ENCODE results near the gene PCSK6.
A peak's percentile ranks its signal among the peaks of the same experiment; 100 is the strongest.

Gene PCSK6

GRCh38 chr15:101307897-101308603, 181.5 kb downstream of the PCSK6 start:
- WGBS (ENCODE audit: insufficient coverage, insufficient read length) = no CpG with 5 or more reads among the region's 16 CpGs
- Histone ChIP-seq H3K4me3 (ENCODE audit: low read length) (no peak overlapping the region), H3K27me3 (ENCODE audit: control insufficient read depth, insufficient read depth, low read length) (no peaks in the 10 kb centered on the region), H3K4me1 (ENCODE audit: control insufficient read depth, insufficient read depth, low read length) (no peaks in the 10 kb centered on the region; the same call in 1 of the 2 replicates), H3K27ac (ENCODE audit: low read length) (no peak overlapping the region), H3K9me3 (ENCODE audit: control insufficient read depth, insufficient read depth, low read length) (no peaks in the 10 kb centered on the region), H3K36me3 (ENCODE audit: control insufficient read depth, insufficient read depth, low read length) (no peaks in the 10 kb centered on the region; the same call in 1 of the 2 replicates)
- no peak for DNase-seq (ENCODE audit: low read depth, low spot score)

DNA sequence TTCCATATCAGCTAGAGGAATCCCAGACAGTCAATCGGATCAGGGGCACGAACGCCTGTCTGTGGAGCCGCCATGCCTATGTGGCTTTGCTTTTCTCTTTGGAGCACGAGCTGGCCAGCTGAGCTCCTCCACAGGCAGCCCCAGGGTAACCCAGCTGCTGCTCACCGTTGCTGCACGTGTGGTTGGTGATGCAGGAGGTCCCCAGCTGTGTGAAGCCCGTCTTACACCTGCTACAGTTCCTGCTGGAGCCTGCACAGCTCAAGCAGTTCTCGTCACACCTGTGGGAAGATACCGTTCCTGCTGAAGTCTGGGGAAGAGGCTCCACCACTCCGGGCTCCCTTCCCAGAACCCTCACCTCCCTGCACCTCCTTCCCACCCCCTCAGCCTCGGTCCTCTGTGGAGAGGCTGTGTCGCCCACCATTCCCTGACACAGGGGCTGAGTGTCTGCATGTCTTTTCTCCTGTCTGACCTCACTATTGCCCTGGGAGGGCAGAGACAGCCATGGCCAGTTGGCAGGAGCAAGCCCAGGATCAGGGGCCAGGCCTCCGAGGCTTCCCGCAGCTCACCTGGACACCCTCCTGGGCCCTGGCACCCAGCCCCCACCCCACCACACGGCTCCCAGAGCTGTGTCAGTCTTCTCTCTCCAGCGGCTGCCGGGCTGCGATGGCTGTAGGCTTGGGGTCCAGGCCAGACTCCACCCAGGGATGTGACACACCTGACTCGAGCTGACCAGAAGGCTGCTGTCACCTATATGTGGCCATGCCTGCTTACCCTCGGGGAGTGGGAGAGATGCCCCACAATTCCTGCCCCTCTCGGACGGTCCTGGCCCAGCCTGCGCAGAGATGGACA, 182.2 kb downstream of the PCSK6 start:
- Histone ChIP-seq H3K9me3 (ENCODE audit: control insufficient read depth, insufficient read depth, low read length) (no peaks in the 10 kb centered on the region), H3K4me3 (ENCODE audit: low read length) (no peak overlapping the region), H3K27me3 (ENCODE audit: control insufficient read depth, insufficient read depth, low read length) (no peaks in the 10 kb centered on the region), H3K27ac (ENCODE audit: low read length) (no peak overlapping the region), H3K4me1 (ENCODE audit: control insufficient read depth, insufficient read depth, low read length) (no peaks in the 10 kb centered on the region; the same call in 1 of the 2 replicates), H3K36me3 (ENCODE audit: control insufficient read depth, insufficient read depth, low read length) (no peaks in the 10 kb centered on the region; the same call in 1 of the 2 replicates)
- WGBS (ENCODE audit: insufficient coverage, insufficient read length) = no CpG with 5 or more reads among the region's 24 CpGs
- DNase-seq (ENCODE audit: low read depth, low spot score) = no peak

- no peaks in the 10 kb centered on the region; the same call in 1 of the 2 replicates for H3K36me3 ChIP-seq (ENCODE audit: control insufficient read depth, insufficient read depth, low read length)
- WGBS (ENCODE audit: insufficient coverage, insufficient read length) = no CpG with 5 or more reads among the region's 10 CpGs
- H3K27me3 ChIP-seq (ENCODE audit: control insufficient read depth, insufficient read depth, low read length) = no peaks in the 10 kb centered on the region
- no peaks in the 10 kb centered on the region for H3K9me3 ChIP-seq (ENCODE audit: control insufficient read depth, insufficient read depth, low read length)
- no peak overlapping the region for H3K4me3 ChIP-seq (ENCODE audit: low read length)
- H3K27ac ChIP-seq (ENCODE audit: low read length) = no peak overlapping the region
- DNase-seq (ENCODE audit: low read depth, low spot score) = no peak
- no peaks in the 10 kb centered on the region; the same call in 1 of the 2 replicates for H3K4me1 ChIP-seq (ENCODE audit: control insufficient read depth, insufficient read depth, low read length)
These were observed 183.0 kb downstream of the PCSK6 start for GRCh38 chr15:101306341-101307047.

DNA sequence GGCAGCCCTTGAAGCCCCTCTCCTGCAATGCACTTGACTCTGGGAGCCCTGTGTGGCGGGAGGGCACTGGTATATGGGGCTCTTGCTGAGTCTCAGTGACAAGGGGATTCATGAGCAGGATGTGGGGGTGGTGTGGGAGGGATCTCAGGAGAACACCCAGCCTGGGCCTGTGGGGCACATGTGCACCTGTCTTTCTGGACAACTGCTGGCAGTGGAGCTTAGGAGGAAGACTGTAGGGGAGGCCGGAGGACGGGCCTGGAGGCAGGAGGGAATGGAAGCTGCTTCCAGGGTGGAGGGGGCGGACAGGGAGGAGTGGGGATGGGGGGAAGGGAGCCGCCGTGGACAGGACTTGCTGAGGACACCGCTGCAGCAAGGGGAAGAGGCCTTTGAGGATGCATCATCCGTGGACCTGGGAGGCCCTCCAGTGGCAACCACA, 183.7 kb downstream of the PCSK6 start:
- Histone ChIP-seq H3K27ac (ENCODE audit: low read length) (no peak overlapping the region), H3K36me3 (ENCODE audit: control insufficient read depth, insufficient read depth, low read length) (no peaks in the 10 kb centered on the region; the same call in 1 of the 2 replicates), H3K4me3 (ENCODE audit: low read length) (no peak overlapping the region), H3K4me1 (ENCODE audit: control insufficient read depth, insufficient read depth, low read length) (no peaks in the 10 kb centered on the region; the same call in 1 of the 2 replicates), H3K27me3 (ENCODE audit: control insufficient read depth, insufficient read depth, low read length) (no peaks in the 10 kb centered on the region), H3K9me3 (ENCODE audit: control insufficient read depth, insufficient read depth, low read length) (no peaks in the 10 kb centered on the region)
- WGBS (ENCODE audit: insufficient coverage, insufficient read length) = no CpG with 5 or more reads among the region's 8 CpGs
- no peak for DNase-seq (ENCODE audit: low read depth, low spot score)

- H3K36me3 ChIP-seq (ENCODE audit: control insufficient read depth, insufficient read depth, low read length) = no peaks in the 10 kb centered on the region; the same call in 1 of the 2 replicates
- no peaks in the 10 kb centered on the region; the same call in 1 of the 2 replicates for H3K4me1 ChIP-seq (ENCODE audit: control insufficient read depth, insufficient read depth, low read length)
- H3K27me3 ChIP-seq (ENCODE audit: control insufficient read depth, insufficient read depth, low read length) = no peaks in the 10 kb centered on the region
- no peaks in the 10 kb centered on the region for H3K9me3 ChIP-seq (ENCODE audit: control insufficient read depth, insufficient read depth, low read length)
- DNase-seq (ENCODE audit: low read depth, low spot score) = no peak
- no CpG with 5 or more reads among the region's 4 CpGs for WGBS (ENCODE audit: insufficient coverage, insufficient read length)
- H3K4me3 ChIP-seq (ENCODE audit: low read length) = no peak overlapping the region
- no peak overlapping the region for H3K27ac ChIP-seq (ENCODE audit: low read length)
These were observed 186.1 kb downstream of the PCSK6 start for GRCh38 chr15:101303408-101303807.

DNA sequence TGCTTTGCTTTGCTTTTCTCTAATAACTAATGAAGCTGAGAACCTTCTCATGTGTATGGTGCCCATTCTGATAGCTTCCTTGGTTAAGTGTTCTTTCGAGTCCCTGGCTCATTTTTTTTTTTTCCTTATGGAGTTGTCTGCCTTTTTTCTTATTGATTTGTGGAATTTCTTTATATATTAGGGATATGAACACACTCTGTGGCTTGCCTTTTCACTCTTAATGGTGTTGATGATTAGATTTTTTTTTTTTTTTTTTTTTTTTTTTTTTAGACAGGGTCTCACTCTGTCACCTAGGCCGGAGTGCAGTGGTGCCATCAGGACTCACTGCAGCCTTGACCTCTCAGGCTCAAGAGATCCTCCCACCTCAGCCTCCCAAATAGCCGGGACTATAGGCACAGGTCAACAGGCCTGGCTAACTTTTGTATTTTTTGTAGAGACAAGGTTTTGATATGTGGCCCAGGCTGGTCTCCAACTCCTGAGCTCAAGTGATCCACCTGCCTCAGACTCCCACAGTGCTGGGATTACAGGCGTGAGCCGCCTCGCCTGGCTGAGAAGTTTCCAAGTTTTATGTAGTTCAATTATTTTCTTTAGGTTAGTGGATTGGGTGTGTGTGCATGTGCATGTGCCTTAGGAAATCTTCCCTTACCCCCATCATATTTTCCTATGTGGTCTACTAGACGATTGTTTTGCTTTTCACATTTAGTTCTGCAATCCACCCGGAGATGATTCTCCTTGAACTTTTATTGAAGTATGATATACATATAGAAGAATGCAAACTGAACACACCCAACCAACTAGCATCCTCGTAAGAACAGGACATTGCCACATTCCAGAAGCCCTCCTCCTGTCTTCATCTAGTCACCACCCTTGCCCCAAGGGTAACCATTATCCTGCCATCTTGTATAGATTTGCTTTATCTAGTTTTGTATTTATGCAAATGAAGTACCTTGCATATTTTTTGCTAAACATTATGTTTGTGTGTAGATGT, 192.8 kb downstream of the PCSK6 start:
- no peaks in the 10 kb centered on the region for H3K27me3 ChIP-seq (ENCODE audit: control insufficient read depth, insufficient read depth, low read length)
- H3K4me1 ChIP-seq (ENCODE audit: control insufficient read depth, insufficient read depth, low read length) = no peaks in the 10 kb centered on the region
- DNase-seq (ENCODE audit: low read depth, low spot score) = no peak
- no peak overlapping the region for H3K27ac ChIP-seq (ENCODE audit: low read length)
- H3K36me3 ChIP-seq (ENCODE audit: control insufficient read depth, insufficient read depth, low read length) = no peaks in the 10 kb centered on the region
- no peak overlapping the region for H3K4me3 ChIP-seq (ENCODE audit: low read length)
- no peaks in the 10 kb centered on the region for H3K9me3 ChIP-seq (ENCODE audit: control insufficient read depth, insufficient read depth, low read length)
- no CpG with 5 or more reads among the region's 9 CpGs for WGBS (ENCODE audit: insufficient coverage, insufficient read length)

- no CpG with 5 or more reads among the region's 20 CpGs for WGBS (ENCODE audit: insufficient coverage, insufficient read length)
- DNase-seq (ENCODE audit: low read depth, low spot score) = no peak
- Histone ChIP-seq H3K4me3 (ENCODE audit: low read length) (peak overlapping the region; percentile 98; the same call in 1 of the 2 replicates), H3K27ac (ENCODE audit: low read length) (no peak overlapping the region), H3K4me1 (ENCODE audit: control insufficient read depth, insufficient read depth, low read length) (no peaks in the 10 kb centered on the region), H3K36me3 (ENCODE audit: control insufficient read depth, insufficient read depth, low read length) (no peaks in the 10 kb centered on the region), H3K9me3 (ENCODE audit: control insufficient read depth, insufficient read depth, low read length) (no peaks in the 10 kb centered on the region), H3K27me3 (ENCODE audit: control insufficient read depth, insufficient read depth, low read length) (no peaks in the 10 kb centered on the region)
These were observed 193.8 kb downstream of the PCSK6 start for GRCh38 chr15:101295607-101296161.

DNA sequence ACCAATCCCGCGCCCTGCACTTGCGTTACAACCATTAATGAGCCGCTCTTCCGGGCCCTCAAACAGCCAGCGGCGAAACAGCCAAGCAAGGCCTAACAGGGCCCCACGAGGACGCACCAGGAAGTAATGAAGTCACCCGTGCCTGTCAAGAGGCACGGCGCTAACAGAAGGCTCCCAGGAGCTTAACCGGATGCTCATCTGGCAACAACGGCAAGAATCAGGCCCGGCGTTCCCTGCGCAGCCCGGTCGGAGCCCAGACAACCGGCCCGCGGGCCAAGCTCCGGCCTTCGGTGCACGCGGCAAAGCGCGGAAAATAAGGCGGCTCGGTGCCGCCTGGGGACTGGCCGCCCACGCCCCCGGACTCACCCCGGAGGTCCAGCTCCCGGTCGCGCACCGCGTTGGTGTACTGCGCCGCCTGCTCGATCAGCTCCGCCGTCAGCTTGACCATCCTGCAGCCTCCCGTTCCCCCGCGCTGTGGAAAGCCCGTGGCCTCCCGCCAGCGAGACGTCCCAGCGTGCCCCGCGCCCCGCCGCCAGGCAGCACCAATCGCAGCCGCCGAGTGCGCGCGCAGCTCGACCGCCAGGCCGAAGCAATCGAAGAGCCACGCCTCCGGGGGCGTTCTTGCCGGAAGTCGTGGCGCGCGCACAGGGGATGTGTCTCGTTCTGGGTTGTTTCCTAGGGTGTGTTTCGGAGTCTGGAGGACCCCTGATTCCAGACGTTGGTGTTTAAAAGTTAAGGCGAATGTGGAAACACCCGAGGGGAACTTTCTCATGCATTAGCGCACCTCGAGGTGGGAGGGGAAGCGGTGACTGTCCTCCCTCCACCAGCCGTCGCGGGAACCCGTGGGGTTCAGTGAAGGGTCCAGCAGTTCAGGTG, 194.5 kb downstream of the PCSK6 start, which contains the start of gene SNRPA1:
SNRPA1 (minus strand) TSS at position 518 of the 876 bp plus-strand sequence; CDS start at position 448, 70 bp downstream.
- H3K9me3 ChIP-seq (ENCODE audit: control insufficient read depth, insufficient read depth, low read length) = no peaks in the 10 kb centered on the region

More for the DNA sequence above, 194.5 kb downstream of the PCSK6 start, which contains the start of gene SNRPA1:
- Histone ChIP-seq H3K27ac (ENCODE audit: low read length) (no peak within 1 kb of the TSS), H3K4me1 (ENCODE audit: control insufficient read depth, insufficient read depth, low read length) (no peaks in the 10 kb centered on the region), H3K27me3 (ENCODE audit: control insufficient read depth, insufficient read depth, low read length) (no peaks in the 10 kb centered on the region), H3K4me3 (ENCODE audit: low read length) (peak within 1 kb of the TSS; percentile 98), H3K36me3 (ENCODE audit: control insufficient read depth, insufficient read depth, low read length) (no peaks in the 10 kb centered on the region)
- peak; percentile 66 for DNase-seq (ENCODE audit: low read depth, low spot score)
- WGBS (ENCODE audit: insufficient coverage, insufficient read length) = no CpG with 5 or more reads among the region's 87 CpGs

Data from iPS DF 6.9 (cell line).